IMR-90 (cell line): ENCODE results near the gene ROR2. TPM values are rescaled to one million over a fixed set of nuclear protein-coding genes. Genes with fewer than 3 reads are reported as not detected.
"Not testable (repeated sequence)": the region's sequence is repeated elsewhere in the genome, so short reads cannot be mapped to it uniquely, and the experiment has no call there.

Experiments
- ATAC-seq: fragments of 200-7000 bp; cut with Tn5 transposase; 2 replicates; pipeline ENCODE4 v1.9.1; 2020; ENCODE audit warnings: low read depth, mild to moderate bottlenecking, moderate library complexity
- BruUV-seq: library from RNA; stranded (reverse); fragments of 400-500 nt; replicated peaks from 2 replicates; lab custom pipeline; 2021; lab: Mats Ljungman, UMichigan
- CTCF ChIA-PET: fragments of 300-600 bp; formaldehyde crosslinking; extraction: SDS; loops from one replicate; lab custom pipeline; 2021; ENCODE audit warnings: antibody characterized with exemption; lab: Yijun Ruan, JAX
- POLR2A ChIA-PET: fragments of 300-600 bp; sonication (Branson Sonifier 250); formaldehyde crosslinking; loops from one replicate; lab custom pipeline; 2022; ENCODE audit warnings: antibody characterized with exemption; ENCODE audit not compliant: unreplicated experiment; lab: Charles Lee
- DNase-seq: peaks from one replicate; pipeline ENCODE4 v3.0.0; 2013
- H2AFZ ChIP-seq: replicated peaks from 2 replicates; pipeline ENCODE3; 2013; ENCODE audit warnings: low read length, mild to moderate bottlenecking; ENCODE audit not compliant: poor library complexity
- H2AK5ac ChIP-seq: 2 replicates; pipeline ENCODE4 v1.6.1; 2013; ENCODE audit warnings: low read depth, low read length, inconsistent platforms
- H2AK9ac ChIP-seq: replicated peaks from 2 replicates; pipeline ENCODE3; 2013; ENCODE audit warnings: mild to moderate bottlenecking, low read depth, low read length, moderate library complexity; ENCODE audit not compliant: poor library complexity
- H2BK120ac ChIP-seq: 2 replicates; pipeline ENCODE4 v1.6.1; 2013; ENCODE audit warnings: low read depth, low read length, inconsistent platforms
- H2BK15ac ChIP-seq: 3 replicates; pipeline ENCODE4 v1.6.1; 2013; ENCODE audit warnings: low read depth, low read length, inconsistent platforms
- H2BK20ac ChIP-seq: 2 replicates; pipeline ENCODE4 v1.6.1; 2013; ENCODE audit warnings: low read depth, mild to moderate bottlenecking, inconsistent platforms, low read length, moderate library complexity
- H2BK5ac ChIP-seq: 2 replicates; pipeline ENCODE4 v1.6.1; 2013; ENCODE audit warnings: mild to moderate bottlenecking, low read depth, low read length, inconsistent platforms; ENCODE audit not compliant: poor library complexity, severe bottlenecking
- H3K14ac ChIP-seq: replicated peaks from 2 replicates; pipeline ENCODE4 v1.6.1; 2013; ENCODE audit warnings: low read depth, low read length, inconsistent platforms
- H3K18ac ChIP-seq: 2 replicates; pipeline ENCODE4 v1.6.1; 2013; ENCODE audit warnings: low read depth, low read length, control low read depth
- H3K23ac ChIP-seq: 2 replicates; pipeline ENCODE4 v1.6.1; 2013; ENCODE audit warnings: low read depth, low read length, inconsistent platforms
- H3K27ac ChIP-seq: 2 replicates; pipeline ENCODE4 v1.5.1; 2013; ENCODE audit warnings: mild to moderate bottlenecking, control low read depth, low read length; ENCODE audit not compliant: insufficient read depth
- H3K27me3 ChIP-seq: 2 replicates; pipeline ENCODE4 v1.6.1; 2013; ENCODE audit warnings: low read length; ENCODE audit not compliant: control insufficient read depth, insufficient read depth
- H3K36me3 ChIP-seq: 2 replicates; pipeline ENCODE4 v1.6.1; 2013; ENCODE audit warnings: low read length, mixed read lengths; ENCODE audit not compliant: control insufficient read depth, insufficient read depth
- H3K4ac ChIP-seq: 2 replicates; pipeline ENCODE4 v1.6.1; 2013; ENCODE audit warnings: low read depth, low read length, inconsistent platforms
- H3K4me1 ChIP-seq: 2 replicates; pipeline ENCODE4 v1.6.1; 2013; ENCODE audit warnings: low read length, mixed read lengths; ENCODE audit not compliant: control insufficient read depth, insufficient read depth
- H3K4me2 ChIP-seq: 2 replicates; pipeline ENCODE4 v1.6.1; 2013; ENCODE audit warnings: low read depth, mild to moderate bottlenecking, control low read depth, low read length, moderate library complexity
- H3K4me3 ChIP-seq: 2 replicates; pipeline ENCODE4 v1.5.1; 2013; ENCODE audit warnings: low read depth, mild to moderate bottlenecking, control low read depth, low read length, moderate library complexity; ENCODE audit not compliant: insufficient read depth
- H3K56ac ChIP-seq: 2 replicates; pipeline ENCODE4 v1.6.1; 2013; ENCODE audit warnings: low read length, inconsistent platforms; ENCODE audit not compliant: insufficient read depth; ENCODE audit errors: extremely low read depth
- H3K79me1 ChIP-seq, 2 experiments: 2 replicates each; pipeline ENCODE4 v1.6.1; 2013; ENCODE audit warnings: low read length in 2 of 2, inconsistent platforms in 1 of 2, low read depth in 1 of 2
- H3K9ac ChIP-seq: 2 replicates; pipeline ENCODE4 v1.6.1; 2013; ENCODE audit warnings: low read depth, low read length, control low read depth
- H3K9me1 ChIP-seq: 2 replicates; pipeline ENCODE4 v1.6.1; 2013; ENCODE audit warnings: low read length, inconsistent platforms; ENCODE audit not compliant: insufficient read depth
- H3K9me3 ChIP-seq: 2 replicates; pipeline ENCODE4 v1.6.1; 2013; ENCODE audit warnings: low read length; ENCODE audit not compliant: control insufficient read depth, insufficient read depth
- H4K20me1 ChIP-seq: 2 replicates; pipeline ENCODE4 v1.6.1; 2013; ENCODE audit warnings: low read length, inconsistent platforms; ENCODE audit not compliant: insufficient read depth
- H4K5ac ChIP-seq: 2 replicates; pipeline ENCODE4 v1.6.1; 2013; ENCODE audit warnings: mild to moderate bottlenecking, low read depth, low read length, control low read depth
- H4K8ac ChIP-seq, 2 experiments: 2 replicates each; pipeline ENCODE4 v1.6.1; 2013; ENCODE audit warnings: low read depth in 2 of 2, low read length in 2 of 2, control low read depth in 1 of 2, inconsistent platforms in 1 of 2
- H4K91ac ChIP-seq: 2 replicates; pipeline ENCODE4 v1.6.1; 2013; ENCODE audit warnings: low read depth, low read length, inconsistent platforms; ENCODE audit not compliant: insufficient read depth
- CEBPB ChIP-seq: IDR thresholded peaks from 2 replicates; pipeline ENCODE4 v1.6.1; 2012; ENCODE audit warnings: low read depth, low read length, improper control_type of control experiment
- RAD21 ChIP-seq: IDR thresholded peaks from 2 replicates; pipeline ENCODE4 v1.6.1; 2012; ENCODE audit warnings: low read length, improper control_type of control experiment
- WGBS, 2 experiments: methylation state at CpG; one replicate each; pipeline versions ENCODE4 v1.1.5 to v1.1.7; 2013; ENCODE audit warnings: missing lambda C conversion rate in 2 of 2; ENCODE audit not compliant: insufficient read length in 1 of 2; ENCODE audit errors: extremely low coverage in 2 of 2; 5-methylcytosine and 5-hydroxymethylcytosine counted together
- dilution Hi-C: fragments of 300-500 bp; cut with HindIII; formaldehyde crosslinking; loops from one replicate; pipeline ENCODE4 v1.14.3; 2018; ENCODE audit warnings: low sequenced_read_pairs; ENCODE audit not compliant: unreplicated experiment
- in situ Hi-C: fragments of 300-500 bp; cut with MboI; formaldehyde crosslinking; loops from 3 replicates; pipeline ENCODE4 v1.14.3; 2019; ENCODE audit warnings: low sequenced_read_pairs, inconsistent platforms, mixed read lengths
- intact Hi-C: fragments of 100-400 bp; cut with micrococcal nuclease; formaldehyde crosslinking; loops from 2 replicates; pipeline ENCODE4 v1.10.0; 2022
- polyA plus RNA-seq, 3 experiments: library from polyadenylated mRNA; depleted of rRNA; stranded (reverse); fragments of >200 nt; gene quantifications; 2 replicates each; pipeline ENCODE4 v1.2.3, GENCODE V29; 2012; ENCODE audit warnings: low replicate concordance in 1 of 3
- total RNA-seq: library from RNA; depleted of rRNA; stranded (reverse); fragments of >200 nt; gene quantifications from 2 replicates; pipeline ENCODE4 v1.2.3, GENCODE V29; 2012

Gene ROR2
- total and polyA plus RNA-seq, 2 of the 4 experiments (the other 2 are of a cell fraction) = 2.3 to 4.8 TPM

DNA sequence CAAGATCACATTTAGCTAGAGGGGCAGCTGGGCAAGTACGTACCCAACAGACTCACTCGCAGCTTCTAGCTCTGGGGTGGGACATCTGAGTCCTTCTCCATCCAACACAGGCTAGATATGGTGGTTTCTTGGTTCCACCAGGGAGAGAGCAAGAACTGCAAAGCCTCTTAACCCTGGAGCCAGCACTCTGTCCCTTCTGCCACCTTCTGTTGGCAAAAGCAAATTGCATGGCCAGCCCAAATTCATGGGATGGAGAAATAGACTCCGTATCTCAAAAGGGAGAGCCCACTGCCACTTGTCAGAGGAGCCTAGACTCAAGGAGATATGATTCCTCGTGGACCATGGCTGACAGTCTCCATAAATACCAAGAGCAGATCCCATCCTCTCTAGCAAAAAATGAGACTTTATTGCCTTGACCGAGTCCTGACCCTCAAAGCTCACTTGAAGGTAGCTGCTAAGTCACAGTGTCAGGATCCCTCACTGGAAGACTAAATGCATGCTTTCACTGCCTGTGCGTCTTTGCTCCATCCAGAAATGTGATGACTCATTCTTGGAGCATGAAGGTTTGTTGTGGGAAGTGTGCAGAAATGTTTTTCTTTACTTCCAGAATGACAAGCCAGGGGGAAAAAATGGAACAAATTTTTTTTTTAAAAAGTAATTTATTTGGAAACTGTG, 28.8 kb upstream of the ROR2 start (continued):
- TF ChIP-seq CEBPB = no peak
- peak; percentile 55 for TF ChIP-seq RAD21

DNA sequence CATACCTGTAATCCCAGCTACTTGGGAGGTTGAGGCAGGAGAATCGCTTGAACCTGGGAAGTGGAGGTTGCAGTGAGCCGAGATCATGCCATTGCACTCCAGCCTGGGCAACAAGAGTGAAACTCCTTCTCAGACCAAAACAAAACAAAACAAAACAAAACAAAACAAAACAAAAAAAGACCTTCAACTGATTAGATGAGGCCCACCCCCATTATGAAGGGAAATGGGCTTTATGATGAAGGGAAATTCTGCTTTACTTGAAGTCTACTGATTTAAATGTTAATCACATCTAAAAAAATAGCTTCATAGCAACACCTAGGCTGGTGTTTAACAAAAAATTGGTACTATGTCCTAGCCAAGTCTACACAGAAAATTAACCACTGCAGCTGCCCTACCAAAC, 25.2 kb upstream of the ROR2 start:
- H3K4ac ChIP-seq, H4K91ac ChIP-seq, H2BK120ac ChIP-seq, H3K4me1 ChIP-seq, H3K27ac ChIP-seq, H4K8ac ChIP-seq, H3K4me2 ChIP-seq, H2BK20ac ChIP-seq, BruUV-seq, in situ Hi-C loops, H4K20me1 ChIP-seq, H3K27me3 ChIP-seq, H2AFZ ChIP-seq, H3K4me3 ChIP-seq, DNase-seq, H2AK5ac ChIP-seq, H3K36me3 ChIP-seq, H3K9ac ChIP-seq, H2AK9ac ChIP-seq, H3K23ac ChIP-seq, dilution Hi-C loops, H4K5ac ChIP-seq, H3K18ac ChIP-seq, H3K14ac ChIP-seq, CTCF ChIA-PET, ATAC-seq, POLR2A ChIA-PET, H2BK15ac ChIP-seq, intact Hi-C loops, H3K56ac ChIP-seq, H3K79me1 ChIP-seq, H2BK5ac ChIP-seq, H3K9me3 ChIP-seq: not testable (repeated sequence)
- no CpG with 5 or more reads among the region's 2 CpGs for WGBS, 2 experiments
- H3K9me1 ChIP-seq = peaks cover 11% of the 10 kb centered on the region; the same call in 1 of the 2 replicates
